Transverse colon (tissue), 4 donors: Measurements from ENCODE around the gene EHHADH. TPM values are rescaled to one million over a fixed set of nuclear protein-coding genes. Genes with fewer than 3 reads are reported as not detected.

Experiments
- DNase-seq: peaks from one replicate; pipeline ENCODE4 v3.0.0-alpha.2; 2019
- H3K27ac ChIP-seq, 4 donors: fragments of 200-600 bp; sonication (generic); 2 replicates each; pipeline ENCODE4 v1.5.1; 2016 to 2018; ENCODE audit warnings: inconsistent platforms in 4 of 4
- H3K27me3 ChIP-seq: fragments of 200-600 bp; sonication (generic); 2 replicates; pipeline ENCODE4 v1.5.1; 2017; ENCODE audit warnings: inconsistent platforms
- H3K36me3 ChIP-seq, 4 donors: fragments of 200-600 bp; sonication (generic); 2 replicates each; pipeline ENCODE4 v1.5.1; 2017 to 2019; ENCODE audit warnings: inconsistent platforms in 4 of 4
- H3K4me1 ChIP-seq, 4 donors: fragments of 200-600 bp; sonication (generic); 2 replicates each; pipeline ENCODE4 v1.5.1; 2017 to 2020; ENCODE audit warnings: inconsistent platforms in 4 of 4
- H3K4me3 ChIP-seq, 4 donors: fragments of 200-600 bp; sonication (generic); 1 replicate in 1 of 4; 2 replicates in 3 of 4; pipeline versions ENCODE4 v1.5.1 to v1.6.1; 2017 to 2019; ENCODE audit warnings: inconsistent platforms in 4 of 4
- H3K9me3 ChIP-seq, 2 donors: fragments of 200-600 bp; sonication (generic); 2 replicates each; pipeline ENCODE4 v1.5.1; 2017 to 2019; ENCODE audit warnings: inconsistent platforms in 2 of 2
- CTCF ChIP-seq, 5 experiments: fragments of 200-600 bp in 3 of 5; fragments of 450-650 bp in 2 of 5; sonication (generic) in 3 of 5; IDR thresholded peaks; 1 replicate in 2 of 5; 2 replicates in 3 of 5; pipeline ENCODE4 v1.5.1; 2016 to 2017; ENCODE audit warnings: antibody characterized with exemption in 5 of 5, inconsistent platforms in 3 of 5, mild to moderate bottlenecking in 2 of 5, moderate library complexity in 1 of 5
- EP300 ChIP-seq: sonication (generic); formaldehyde crosslinking; IDR thresholded peaks from one replicate; pipeline ENCODE4 v1.6.1; 2017; ENCODE audit warnings: antibody characterized with exemption, low read depth
- POLR2A ChIP-seq: fragments of 450-650 bp; IDR thresholded peaks from one replicate; pipeline ENCODE4 v1.6.1; 2016; ENCODE audit warnings: antibody characterized with exemption, mild to moderate bottlenecking, moderate library complexity
- POLR2AphosphoS5 ChIP-seq, 3 donors: sonication (generic); formaldehyde crosslinking; IDR thresholded peaks; one replicate each; pipeline ENCODE4 v1.6.1; 2016; ENCODE audit warnings: antibody characterized with exemption in 3 of 3
- WGBS, 2 donors: methylation state at CpG; one replicate each; pipeline ENCODE4 v1.1.5; 2018; ENCODE audit warnings: low coverage in 1 of 2; 5-methylcytosine and 5-hydroxymethylcytosine counted together
- in situ Hi-C, 4 donors: fragments of 200-750 bp; cut with MboI; loops; one replicate each; pipeline versions ENCODE4 v1.15.0 to v1.15.1; 2017; ENCODE audit warnings: low sequenced_read_pairs in 3 of 4, low pct_ligation_motif_present in 1 of 4, low pct_unique_long_range_greater_than_20kb in 1 of 4
- intact Hi-C: fragments of 100-400 bp; cut with DNase I; formaldehyde crosslinking; loops from one replicate; pipeline ENCODE4 v1.15.1; 2023; ENCODE audit warnings: low total_unique reads
- total RNA-seq, 4 donors: library from RNA; depleted of rRNA; stranded (reverse); fragments of >200 nt; gene quantifications; one replicate each; pipeline ENCODE4 v1.1.0, GENCODE V29; 2016

Gene EHHADH
- total RNA-seq, 4 donors from 2014 or later, result 6.4 to 39.6 (median 14.3) TPM

GRCh38 chr3:185279587-185280138 is 25.8 kb upstream of the EHHADH start:
- WGBS, 2 donors, result 90 to 96% methylated on average over 3 to 7 of the region's 7 CpGs
- Histone ChIP-seq H3K9me3 (no peaks in the 10 kb centered on the region), H3K36me3 (no peaks in the 10 kb centered on the region), H3K27me3 (peaks cover 21% of the 10 kb centered on the region), H3K27ac (no peak overlapping the region), H3K4me1 (peaks cover 0 to 14% (median 8%) of the 10 kb centered on the region in 4 donors), H3K4me3 (no peak overlapping the region)
- no peak for DNase-seq
- in situ Hi-C loops, result no loop called here
- intact Hi-C loops, result no loop called here
- TF ChIP-seq POLR2A, result no peak
- no peak for TF ChIP-seq POLR2AphosphoS5 (IDR thresholded peaks at IDR 0.05)
- TF ChIP-seq EP300, result no peak
- no peak for TF ChIP-seq CTCF (IDR thresholded peaks at IDR 0.05)

GRCh38 chr3:185276415-185276814 is 22.6 kb upstream of the EHHADH start:
- Histone ChIP-seq H3K36me3 (no peaks in the 10 kb centered on the region), H3K27me3 (peaks cover 42% of the 10 kb centered on the region), H3K9me3 (no peaks in the 10 kb centered on the region), H3K4me3 (no peak overlapping the region), H3K4me1 (no peaks in the 10 kb centered on the region), H3K27ac (no peak overlapping the region)
- in situ Hi-C loops (no loop called here), intact Hi-C loops (no loop called here)
- TF ChIP-seq CTCF (IDR thresholded peaks at IDR 0.05) (no peak), POLR2AphosphoS5 (IDR thresholded peaks at IDR 0.05) (no peak), POLR2A (no peak), EP300 (no peak)
- DNase-seq, result no peak
- WGBS, 2 donors, result 92 to 100% methylated on average over 1 to 4 of the region's 4 CpGs

- Histone ChIP-seq H3K4me1 (peaks cover 0 to 15% (median 4%) of the 10 kb centered on the region in 4 donors), H3K9me3 (no peaks in the 10 kb centered on the region), H3K27me3 (peaks cover 52% of the 10 kb centered on the region), H3K4me3 (no peak overlapping the region), H3K36me3 (no peaks in the 10 kb centered on the region), H3K27ac (no peak overlapping the region)
- TF ChIP-seq CTCF (IDR thresholded peaks at IDR 0.05), result no peak
- TF ChIP-seq POLR2A, result no peak
- TF ChIP-seq POLR2AphosphoS5 (IDR thresholded peaks at IDR 0.05), result no peak
- no peak for TF ChIP-seq EP300
- DNase-seq, result no peak
- WGBS, 2 donors, result 96 to 100% methylated on average over 1 of the region's 1 CpG
- in situ Hi-C loops, result no loop called here
- intact Hi-C loops, result no loop called here
Measured at GRCh38 chr3:185272033-185272432, 18.2 kb upstream of the EHHADH start.

GRCh38 chr3:185270956-185271332 is 17.1 kb upstream of the EHHADH start:
- Histone ChIP-seq H3K9me3 (no peaks in the 10 kb centered on the region), H3K36me3 (no peaks in the 10 kb centered on the region), H3K4me3 (no peak overlapping the region), H3K27me3 (peaks cover 43% of the 10 kb centered on the region), H3K27ac (no peak overlapping the region), H3K4me1 (peaks cover 0 to 22% (median 4%) of the 10 kb centered on the region in 4 donors)
- DNase-seq, result no peak
- no peak for TF ChIP-seq EP300
- TF ChIP-seq CTCF (IDR thresholded peaks at IDR 0.05), result no peak
- no peak for TF ChIP-seq POLR2A
- TF ChIP-seq POLR2AphosphoS5 (IDR thresholded peaks at IDR 0.05), result no peak
- intact Hi-C loops (no loop called here), in situ Hi-C loops (no loop called here)
- 78 to 81% methylated on average over 4 of the region's 4 CpGs for WGBS, 2 donors
